CD14-positive monocyte (primary cell): ENCODE measurements around the gene KLHL36. TPM values are rescaled to one million over a fixed set of nuclear protein-coding genes. Genes with fewer than 3 reads are reported as not detected.
"Not testable (repeated sequence)": the region's sequence is repeated elsewhere in the genome, so short reads cannot be mapped to it uniquely, and the experiment has no call there.

Source experiments
- DNase-seq, 3 donors: peaks; one replicate each; pipeline ENCODE4 v3.0.0-alpha.2; 2011 to 2022
- H2AFZ ChIP-seq: 2 replicates; pipeline ENCODE4 v1.6.0; 2012; ENCODE audit warnings: mild to moderate bottlenecking, low read depth, low read length, inconsistent platforms; ENCODE audit not compliant: insufficient read depth, poor library complexity, severe bottlenecking
- H3K27ac ChIP-seq, 2 donors: 1 replicate in 1 of 2; 2 replicates in 1 of 2; pipeline ENCODE4 v1.5.1; 2012 to 2013; ENCODE audit warnings: low read length in 2 of 2, control low read depth in 1 of 2, inconsistent platforms in 1 of 2, low read depth in 1 of 2, mild to moderate bottlenecking in 1 of 2
- H3K27me3 ChIP-seq, 2 donors: one replicate each; pipeline versions ENCODE4 v1.6.0 to v1.6.1; 2011 to 2013; ENCODE audit warnings: low read length in 2 of 2; ENCODE audit not compliant: control insufficient read depth in 2 of 2, insufficient read depth in 2 of 2
- H3K36me3 ChIP-seq, 2 donors: replicated peaks in 1 of 2; 1 replicate in 1 of 2; 2 replicates in 1 of 2; pipeline versions ENCODE4 v1.5.1 to v1.6.1; 2012 to 2013; ENCODE audit warnings: low read length in 2 of 2, control low read depth in 1 of 2, inconsistent platforms in 1 of 2, mild to moderate bottlenecking in 1 of 2; ENCODE audit not compliant: insufficient read depth in 2 of 2, control insufficient read depth in 1 of 2
- H3K4me1 ChIP-seq, 2 donors: 1 replicate in 1 of 2; 2 replicates in 1 of 2; pipeline versions ENCODE4 v1.5.1 to v1.6.1; 2012 to 2013; ENCODE audit warnings: low read length in 2 of 2, control low read depth in 1 of 2, inconsistent platforms in 1 of 2, mild to moderate bottlenecking in 1 of 2, moderate library complexity in 1 of 2; ENCODE audit not compliant: insufficient read depth in 2 of 2, control insufficient read depth in 1 of 2
- H3K4me2 ChIP-seq: replicated peaks from 2 replicates; pipeline ENCODE3; 2012; ENCODE audit warnings: low read length, moderate library complexity, mild to moderate bottlenecking; ENCODE audit not compliant: poor library complexity, severe bottlenecking; ENCODE audit errors: extremely low read depth
- H3K4me3 ChIP-seq, 3 experiments: fragments of 200-600 bp in 1 of 3; sonication (generic) in 1 of 3; replicated peaks in 1 of 3; 1 replicate in 2 of 3; 2 replicates in 1 of 3; pipeline ENCODE4 v1.5.1; 2011 to 2013; ENCODE audit warnings: low read length in 3 of 3, mild to moderate bottlenecking in 3 of 3, control low read depth in 2 of 3, low read depth in 2 of 3, inconsistent platforms in 1 of 3, moderate library complexity in 1 of 3
- H3K79me2 ChIP-seq: 2 replicates; pipeline ENCODE4 v1.6.0; 2012; ENCODE audit warnings: mild to moderate bottlenecking, control low read depth, inconsistent platforms, low read length, moderate library complexity; ENCODE audit not compliant: insufficient read depth
- H3K9ac ChIP-seq: 2 replicates; pipeline ENCODE4 v1.6.0; 2017; ENCODE audit warnings: low read length, mild to moderate bottlenecking; ENCODE audit not compliant: insufficient read depth, poor library complexity, severe bottlenecking
- H3K9me3 ChIP-seq, 2 donors: replicated peaks in 1 of 2; 1 replicate in 1 of 2; 2 replicates in 1 of 2; pipeline versions ENCODE4 v1.5.1 to v1.6.1; 2012 to 2013; ENCODE audit warnings: low read length in 2 of 2, control low read depth in 1 of 2; ENCODE audit not compliant: control insufficient read depth in 1 of 2, insufficient read depth in 1 of 2
- H4K20me1 ChIP-seq: 2 replicates; pipeline ENCODE4 v1.6.0; 2012; ENCODE audit warnings: mild to moderate bottlenecking, low read length, control low read depth, moderate library complexity; ENCODE audit not compliant: insufficient read depth
- H3K27ac Mint-ChIP-seq, 7 donors: one replicate each; pipeline ENCODE4 v1.8.0; 2020; ENCODE audit warnings: mild to moderate bottlenecking in 7 of 7, mixed read lengths in 7 of 7, moderate library complexity in 6 of 7, inconsistent platforms in 2 of 7
- H3K27me3 Mint-ChIP-seq, 3 donors: one replicate each; pipeline ENCODE4 v1.8.0; 2021 to 2022; ENCODE audit warnings: low read depth in 3 of 3, mild to moderate bottlenecking in 3 of 3, mixed read lengths in 3 of 3, moderate library complexity in 3 of 3, inconsistent platforms in 1 of 3
- H3K36me3 Mint-ChIP-seq, 2 donors: one replicate each; pipeline ENCODE4 v1.8.0; 2020; ENCODE audit warnings: mixed read lengths in 2 of 2, inconsistent platforms in 1 of 2, mild to moderate bottlenecking in 1 of 2
- H3K4me1 Mint-ChIP-seq: one replicate; pipeline ENCODE4 v1.8.0; 2020; ENCODE audit warnings: mild to moderate bottlenecking, mixed read lengths
- H3K4me3 Mint-ChIP-seq, 2 donors: one replicate each; pipeline ENCODE4 v1.8.0; 2020; ENCODE audit warnings: mild to moderate bottlenecking in 2 of 2, mixed read lengths in 2 of 2, moderate library complexity in 1 of 2
- H3K9me3 Mint-ChIP-seq, 7 donors: one replicate each; pipeline ENCODE4 v1.8.0; 2020 to 2022; ENCODE audit warnings: mixed read lengths in 7 of 7, mild to moderate bottlenecking in 6 of 7, moderate library complexity in 6 of 7, inconsistent platforms in 2 of 7
- CTCF ChIP-seq: fragments of 200-600 bp; IDR thresholded peaks from one replicate; pipeline ENCODE4 v1.8.0; 2022; ENCODE audit warnings: antibody characterized with exemption, mild to moderate bottlenecking
- WGBS: methylation state at CpG from one replicate; pipeline ENCODE4 v1.1.5; 2013; ENCODE audit warnings: missing lambda C conversion rate; ENCODE audit not compliant: insufficient coverage; 5-methylcytosine and 5-hydroxymethylcytosine counted together
- intact Hi-C, 2 donors: fragments of 100-400 bp; cut with micrococcal nuclease; formaldehyde crosslinking; loops; one replicate each; pipeline versions ENCODE4 v1.15.0 to v1.15.1; 2023
- polyA plus RNA-seq, 3 donors: library from polyadenylated mRNA; depleted of rRNA in 1 of 3; unstranded in 2 of 3; stranded (reverse) in 1 of 3; fragments of 300-500 nt in 2 of 3; fragments of >200 nt in 1 of 3; fragmentation: Illumina TruSeq in 2 of 3; gene quantifications; 1 replicate in 2 of 3; 2 replicates in 1 of 3; pipeline ENCODE4 v1.2.3, GENCODE V29; 2012 to 2021

Gene KLHL36
- polyA plus RNA-seq, 3 donors: 12.1 to 50.8 (median 14.2) TPM

GRCh38 chr16:84631886-84632285, 16.4 kb upstream of the KLHL36 start:
- 15% methylated on average over 2 of the region's 6 CpGs for WGBS
- Mint-ChIP-seq H3K27me3 (peaks cover 2 to 4% (median 4%) of the 10 kb centered on the region in 3 donors), H3K4me1 (peaks cover 29% of the 10 kb centered on the region), H3K36me3 (peaks cover 0 to 2% of the 10 kb centered on the region in 2 donors), H3K27ac (peak overlapping the region; percentile 64 to 90 (median 84)), H3K9me3 (peaks cover 0 to 5% (median 0%) of the 10 kb centered on the region in 7 donors), H3K4me3 (peak overlapping the region in 1 of 2 donors; percentile 73)
- Histone ChIP-seq H3K27ac (peak overlapping the region; percentile 34 to 70), H3K79me2 (no peaks in the 10 kb centered on the region), H4K20me1 (no peaks in the 10 kb centered on the region), H3K9ac (no peak overlapping the region), H3K9me3 (no peaks in the 10 kb centered on the region), H3K4me3 (peak overlapping the region in 1 of 3 experiments; percentile 45), H2AFZ (peak overlapping the region; percentile 34), H3K4me2 (peak overlapping the region; percentile 37), H3K27me3 (no peaks in the 10 kb centered on the region), H3K36me3 (no peaks in the 10 kb centered on the region), H3K4me1 (peaks cover 26 to 27% of the 10 kb centered on the region in 2 donors)
- DNase-seq: peak in 2 of 3 donors; percentile 34 to 49
- intact Hi-C loops: no loop called here
- TF ChIP-seq CTCF: no peak

GRCh38 chr16:84632862-84633261, 15.4 kb upstream of the KLHL36 start:
- not testable (repeated sequence) for H3K36me3 Mint-ChIP-seq

More at GRCh38 chr16:84632862-84633261, 15.4 kb upstream of the KLHL36 start:
- intact Hi-C loops, H2AFZ ChIP-seq, H4K20me1 ChIP-seq, H3K9me3 Mint-ChIP-seq, H3K4me3 ChIP-seq, DNase-seq, H3K36me3 ChIP-seq, H3K9me3 ChIP-seq, H3K4me3 Mint-ChIP-seq, H3K79me2 ChIP-seq, H3K27ac ChIP-seq, H3K4me2 ChIP-seq, H3K9ac ChIP-seq, H3K27me3 Mint-ChIP-seq, H3K27me3 ChIP-seq: not testable (repeated sequence)
- H3K4me1 ChIP-seq: peaks cover 26 to 27% of the 10 kb centered on the region in 2 donors
- WGBS: 100% methylated on average over 3 of the region's 7 CpGs
- Mint-ChIP-seq H3K4me1 (peaks cover 38% of the 10 kb centered on the region), H3K27ac (peak overlapping the region in 2 of 7 donors; percentile 45 to 84)
